Panc1 (cell line): ENCODE data around the gene RAPSN. TPM values are rescaled to one million over a fixed set of nuclear protein-coding genes. Genes with fewer than 3 reads are reported as not detected.

ENCODE experiments used
- ATAC-seq: fragments of 200-7000 bp; cut with Tn5 transposase; 2 replicates; pipeline ENCODE4 v1.9.1; 2020; ENCODE audit warnings: mild to moderate bottlenecking, moderate library complexity
- BruUV-seq: library from RNA; stranded (reverse); fragments of 400-500 nt; replicated peaks from 2 replicates; lab custom pipeline; 2021; lab: Mats Ljungman, UMichigan
- CTCF ChIA-PET: fragments of 300-600 bp; sonication (Branson Sonifier 250); formaldehyde crosslinking; loops from one replicate; lab custom pipeline; 2022; ENCODE audit warnings: antibody characterized with exemption; lab: Charles Lee
- POLR2A ChIA-PET: fragments of 300-600 bp; sonication (Branson Sonifier 250); formaldehyde crosslinking; loops from one replicate; lab custom pipeline; 2022; ENCODE audit warnings: antibody characterized with exemption; lab: Charles Lee
- DNase-seq: peaks from one replicate; pipeline ENCODE4 v3.0.0-alpha.2; 2010; ENCODE audit warnings: low read depth, low spot score
- H3K27ac ChIP-seq: 2 replicates; pipeline ENCODE4 v1.5.1; 2011; ENCODE audit warnings: mild to moderate bottlenecking, low read length, inconsistent platforms
- H3K27me3 ChIP-seq: fragments of 200-500 bp; sonication (Bioruptor generic); 2 replicates; pipeline ENCODE4 v1.6.0; 2014; ENCODE audit warnings: low read length, inconsistent platforms; ENCODE audit not compliant: control insufficient read depth, insufficient read depth
- H3K36me3 ChIP-seq: fragments of 200-500 bp; sonication (Bioruptor generic); 2 replicates; pipeline ENCODE4 v1.5.1; 2014; ENCODE audit warnings: inconsistent platforms, mild to moderate bottlenecking, low read length, moderate library complexity; ENCODE audit not compliant: control insufficient read depth, insufficient read depth
- H3K4me1 ChIP-seq: 2 replicates; pipeline ENCODE4 v1.5.1; 2011; ENCODE audit warnings: inconsistent platforms, mild to moderate bottlenecking, low read length, moderate library complexity; ENCODE audit not compliant: control insufficient read depth, insufficient read depth
- H3K4me3 ChIP-seq, 2 experiments: 2 replicates each; pipeline ENCODE4 v1.5.1; 2011 to 2012; ENCODE audit warnings: low read depth in 2 of 2, low read length in 2 of 2, mild to moderate bottlenecking in 2 of 2, inconsistent platforms in 1 of 2, moderate library complexity in 1 of 2
- H3K9me3 ChIP-seq: fragments of 200-500 bp; sonication (Bioruptor generic); 2 replicates; pipeline ENCODE4 v1.5.1; 2014; ENCODE audit warnings: low read depth, mild to moderate bottlenecking, inconsistent platforms, low read length, moderate library complexity; ENCODE audit not compliant: control insufficient read depth, insufficient read depth
- CTCF ChIP-seq: fragments of 450-650 bp; IDR thresholded peaks from 2 replicates; pipeline ENCODE4 v1.5.1; 2017; ENCODE audit warnings: mild to moderate bottlenecking
- POLR2AphosphoS5 ChIP-seq: IDR thresholded peaks from 2 replicates; pipeline ENCODE4 v1.6.1; 2012; ENCODE audit warnings: mild to moderate bottlenecking, low read depth, low read length, moderate library complexity
- SIN3A ChIP-seq: IDR thresholded peaks from 2 replicates; pipeline ENCODE4 v1.6.1; 2012; ENCODE audit warnings: low read depth, mild to moderate bottlenecking, low read length, moderate library complexity, borderline replicate concordance; ENCODE audit not compliant: insufficient read depth
- TCF7L2 ChIP-seq: IDR thresholded peaks from 2 replicates; pipeline ENCODE4 v1.6.1; 2011; ENCODE audit warnings: mild to moderate bottlenecking, low read depth, low read length, inconsistent platforms
- in situ Hi-C: cut with HindIII; loops from 2 replicates; pipeline ENCODE4 v1.10.0; 2016; ENCODE audit warnings: low sequenced_read_pairs, low pct_unique_long_range_greater_than_20kb
- intact Hi-C: fragments of 100-400 bp; cut with micrococcal nuclease; formaldehyde crosslinking; loops from one replicate; pipeline ENCODE4 v1.10.0; 2022; ENCODE audit not compliant: unreplicated experiment
- total RNA-seq: library from RNA; stranded (reverse); gene quantifications from one replicate; pipeline ENCODE4 v1.2.1, GENCODE V29; 2021; ENCODE audit not compliant: unreplicated experiment
- TF ChIP-seq, protein P1 (sequence below), 2 experiments: IDR thresholded peaks; 2 replicates each; pipeline ENCODE4 v1.6.1; 2011 to 2012; ENCODE audit warnings: low read depth in 2 of 2, control low read depth in 1 of 2, low read length in 1 of 2, mild to moderate bottlenecking in 1 of 2, moderate library complexity in 1 of 2; ENCODE audit not compliant: insufficient read depth in 1 of 2

RAPSN gene
- total RNA-seq, 1 experiment from 2014 or later: 1.8 TPM

DNA sequence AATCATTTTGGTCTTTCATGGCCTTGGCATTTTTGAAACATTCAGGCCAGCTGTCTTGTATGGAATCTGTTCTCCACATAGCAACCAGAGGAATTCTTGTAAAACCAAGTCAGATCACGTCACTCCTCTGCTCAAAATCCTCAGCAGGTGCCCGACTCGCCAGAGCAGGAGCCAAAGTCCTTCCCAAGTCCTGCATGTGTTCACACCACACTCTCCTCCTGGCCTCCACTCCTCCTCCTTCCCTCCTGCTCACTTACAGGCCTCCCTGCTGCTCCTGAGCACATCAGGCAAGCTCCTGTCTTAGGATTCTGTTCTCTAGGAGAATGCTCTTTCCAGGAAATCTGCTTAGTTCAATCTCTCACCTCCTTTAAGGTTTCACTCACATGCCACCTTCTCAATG lies 15.8 kb downstream of the RAPSN start:
- ATAC-seq: no peak
- TF ChIP-seq CTCF (no peak), POLR2AphosphoS5 (no peak), SIN3A (no peak), TCF7L2 (no peak)
- TF ChIP-seq, protein P1, sequence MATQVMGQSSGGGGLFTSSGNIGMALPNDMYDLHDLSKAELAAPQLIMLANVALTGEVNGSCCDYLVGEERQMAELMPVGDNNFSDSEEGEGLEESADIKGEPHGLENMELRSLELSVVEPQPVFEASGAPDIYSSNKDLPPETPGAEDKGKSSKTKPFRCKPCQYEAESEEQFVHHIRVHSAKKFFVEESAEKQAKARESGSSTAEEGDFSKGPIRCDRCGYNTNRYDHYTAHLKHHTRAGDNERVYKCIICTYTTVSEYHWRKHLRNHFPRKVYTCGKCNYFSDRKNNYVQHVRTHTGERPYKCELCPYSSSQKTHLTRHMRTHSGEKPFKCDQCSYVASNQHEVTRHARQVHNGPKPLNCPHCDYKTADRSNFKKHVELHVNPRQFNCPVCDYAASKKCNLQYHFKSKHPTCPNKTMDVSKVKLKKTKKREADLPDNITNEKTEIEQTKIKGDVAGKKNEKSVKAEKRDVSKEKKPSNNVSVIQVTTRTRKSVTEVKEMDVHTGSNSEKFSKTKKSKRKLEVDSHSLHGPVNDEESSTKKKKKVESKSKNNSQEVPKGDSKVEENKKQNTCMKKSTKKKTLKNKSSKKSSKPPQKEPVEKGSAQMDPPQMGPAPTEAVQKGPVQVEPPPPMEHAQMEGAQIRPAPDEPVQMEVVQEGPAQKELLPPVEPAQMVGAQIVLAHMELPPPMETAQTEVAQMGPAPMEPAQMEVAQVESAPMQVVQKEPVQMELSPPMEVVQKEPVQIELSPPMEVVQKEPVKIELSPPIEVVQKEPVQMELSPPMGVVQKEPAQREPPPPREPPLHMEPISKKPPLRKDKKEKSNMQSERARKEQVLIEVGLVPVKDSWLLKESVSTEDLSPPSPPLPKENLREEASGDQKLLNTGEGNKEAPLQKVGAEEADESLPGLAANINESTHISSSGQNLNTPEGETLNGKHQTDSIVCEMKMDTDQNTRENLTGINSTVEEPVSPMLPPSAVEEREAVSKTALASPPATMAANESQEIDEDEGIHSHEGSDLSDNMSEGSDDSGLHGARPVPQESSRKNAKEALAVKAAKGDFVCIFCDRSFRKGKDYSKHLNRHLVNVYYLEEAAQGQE (IDR thresholded peaks at IDR 0.05; ENCODE audit: insufficient read depth in 1 of 2, low read depth in 2 of 2, low read length in 1 of 2): no peak
- no peaks in the 10 kb centered on the region for H3K4me1 ChIP-seq
- H3K9me3 ChIP-seq: no peaks in the 10 kb centered on the region
- no peak overlapping the region for H3K27ac ChIP-seq
- H3K36me3 ChIP-seq: no peaks in the 10 kb centered on the region
- no peak overlapping the region for H3K4me3 ChIP-seq
- no peak for DNase-seq
- intact Hi-C loops: no loop called here
- in situ Hi-C loops: no loop called here
- CTCF ChIA-PET: no interaction called here
- POLR2A ChIA-PET: no interaction called here
- BruUV-seq: no TSS peak
- H3K27me3 ChIP-seq: no peaks in the 10 kb centered on the region

GRCh38 chr11:47431356-47432083 lies 17.4 kb downstream of the RAPSN start:
- no peak overlapping the region for H3K4me3 ChIP-seq
- H3K9me3 ChIP-seq: no peaks in the 10 kb centered on the region
- no peaks in the 10 kb centered on the region for H3K36me3 ChIP-seq
- intact Hi-C loops: no loop called here
- POLR2A ChIA-PET: no interaction called here
- in situ Hi-C loops: no loop called here
- DNase-seq (no peak), ATAC-seq (no peak)
- TF ChIP-seq, protein P1 (IDR thresholded peaks at IDR 0.05; ENCODE audit: insufficient read depth in 1 of 2, low read depth in 2 of 2, low read length in 1 of 2): no peak
- TF ChIP-seq CTCF (no peak), POLR2AphosphoS5 (no peak), SIN3A (no peak), TCF7L2 (no peak)
- H3K27ac ChIP-seq: no peak overlapping the region
- BruUV-seq: no TSS peak
- CTCF ChIA-PET: no interaction called here
- no peaks in the 10 kb centered on the region for H3K27me3 ChIP-seq
- H3K4me1 ChIP-seq: 0 out of 2 replicates have a peak, but pooled peaks cover 2% of the 10 kb centered on the region
